ENCODE results near the gene SMURF1. TPM values are rescaled to one million over a fixed set of nuclear protein-coding genes. Genes with fewer than 3 reads are reported as not detected.
"Not testable (repeated sequence)": the region's sequence is repeated elsewhere in the genome, so short reads cannot be mapped to it uniquely, and the experiment has no call there.

SMURF1 gene
- total RNA-seq, 1 experiment from 2014 or later, result 30.2 TPM

GRCh38 chr7:99044858-99045257 lies 99.0 kb downstream of the SMURF1 start:
- H3K9me3 ChIP-seq (ENCODE audit: low read length); H4K20me1 ChIP-seq (ENCODE audit: low read length); H2AFZ ChIP-seq (ENCODE audit: low read length); H3K27me3 ChIP-seq (ENCODE audit: low read length); H3K4me3 ChIP-seq (ENCODE audit: low read length); H3K9me2 ChIP-seq (replicated peaks; ENCODE audit: low read length); BruUV-seq (replicated peaks); H3F3A ChIP-seq (ENCODE audit: low read length, unreplicated experiment); CTCF ChIA-PET; DNase-seq; H3K4me2 ChIP-seq (ENCODE audit: low read length); ATAC-seq; H3K27ac ChIP-seq (ENCODE audit: low read length); H3K9ac ChIP-seq (ENCODE audit: low read length): not testable (repeated sequence)
- intact Hi-C loops (cut with micrococcal nuclease), result loop anchor here (5.0 kb wide), 5 partner anchors 57 to 282 kb away; partner anchors contain the start of genes ARPC1A and SMURF1
- Histone ChIP-seq H3K4me1 (ENCODE audit: insufficient read depth, low read length) (peaks cover 30% of the 10 kb centered on the region), H3K79me2 (ENCODE audit: low read length) (peaks cover 26% of the 10 kb centered on the region), H3K36me3 (ENCODE audit: low read depth, low read length) (peaks cover 67% of the 10 kb centered on the region)
- POLR2A ChIA-PET (ENCODE audit: unreplicated experiment), result interaction anchor here (0.7 kb wide), 1 partner anchor 98 kb away, joined by 3 read pairs; no protein-coding TSS in a partner anchor

GRCh38 chr7:99042957-99043356 lies 101.0 kb downstream of the SMURF1 start:
- Histone ChIP-seq H3K9ac (ENCODE audit: low read length) (no peak overlapping the region), H3K9me2 (replicated peaks; ENCODE audit: low read length) (no peaks in the 10 kb centered on the region), H3F3A (ENCODE audit: low read length, unreplicated experiment) (no peaks in the 10 kb centered on the region), H3K36me3 (ENCODE audit: low read depth, low read length) (peaks cover 66% of the 10 kb centered on the region), H3K4me3 (ENCODE audit: low read length) (no peak overlapping the region), H3K27me3 (ENCODE audit: low read length) (no peaks in the 10 kb centered on the region), H3K27ac (ENCODE audit: low read length) (0 out of 2 replicates have a peak overlapping the region, but pooled peaks have one; percentile 1), H3K9me3 (ENCODE audit: low read length) (no peaks in the 10 kb centered on the region), H3K79me2 (ENCODE audit: low read length) (peaks cover 17% of the 10 kb centered on the region; the same call in 1 of the 2 replicates), H2AFZ (ENCODE audit: low read length) (no peak overlapping the region), H4K20me1 (ENCODE audit: low read length) (no peaks in the 10 kb centered on the region), H3K4me2 (ENCODE audit: low read length) (peak overlapping the region; percentile 42), H3K4me1 (ENCODE audit: insufficient read depth, low read length) (peaks cover 26% of the 10 kb centered on the region)
- DNase-seq (peak; percentile 58), ATAC-seq (peak; percentile 61)
- POLR2A ChIA-PET (ENCODE audit: unreplicated experiment), result no interaction called here
- no TSS peak for BruUV-seq (replicated peaks)
- CTCF ChIA-PET, result no interaction called here
- TF ChIP-seq EZH2phosphoT487 (IDR thresholded peaks at IDR 0.05; ENCODE audit: borderline replicate concordance, low read length) (no peak), EZH2 (IDR thresholded peaks at IDR 0.05; ENCODE audit: low read length, unreplicated experiment) (no peak), CTCF (conservative IDR thresholded peaks at IDR 0.05; ENCODE audit: low read depth, low read length) (no peak)
- intact Hi-C loops (cut with micrococcal nuclease), result loop anchor here (5.0 kb wide), 5 partner anchors 59 to 284 kb away; partner anchors contain the start of genes ARPC1A and SMURF1

- H3K4me1 ChIP-seq (ENCODE audit: insufficient read depth, low read length), result peaks cover 26% of the 10 kb centered on the region
- H4K20me1 ChIP-seq (ENCODE audit: low read length), result no peaks in the 10 kb centered on the region
- H3K36me3 ChIP-seq (ENCODE audit: low read depth, low read length), result peaks cover 69% of the 10 kb centered on the region
- intact Hi-C loops (cut with micrococcal nuclease), result loop anchor here (5.0 kb wide), 5 partner anchors 61 to 286 kb away; partner anchors contain the start of genes ARPC1A and SMURF1
- H3K4me3 ChIP-seq (ENCODE audit: low read length), result no peak overlapping the region
- H2AFZ ChIP-seq (ENCODE audit: low read length), result no peak overlapping the region
- ChIA-PET POLR2A (ENCODE audit: unreplicated experiment) (no interaction called here), CTCF (no interaction called here)
- no peak overlapping the region for H3K4me2 ChIP-seq (ENCODE audit: low read length)
- DNase-seq, result no peak
- H3K27ac ChIP-seq (ENCODE audit: low read length), result no peak overlapping the region
- no TSS peak for BruUV-seq (replicated peaks)
- no peak for ATAC-seq
- H3K9me2 ChIP-seq (replicated peaks; ENCODE audit: low read length), result no peaks in the 10 kb centered on the region
- no peaks in the 10 kb centered on the region for H3F3A ChIP-seq (ENCODE audit: low read length, unreplicated experiment)
- H3K79me2 ChIP-seq (ENCODE audit: low read length), result peaks cover 17% of the 10 kb centered on the region; the same call in 1 of the 2 replicates
- no peak overlapping the region for H3K9ac ChIP-seq (ENCODE audit: low read length)
- no peaks in the 10 kb centered on the region for H3K9me3 ChIP-seq (ENCODE audit: low read length)
- no peaks in the 10 kb centered on the region for H3K27me3 ChIP-seq (ENCODE audit: low read length)
- no peak for TF ChIP-seq EZH2 (IDR thresholded peaks at IDR 0.05; ENCODE audit: low read length, unreplicated experiment)
- no peak for TF ChIP-seq CTCF (conservative IDR thresholded peaks at IDR 0.05; ENCODE audit: low read depth, low read length)
- TF ChIP-seq EZH2phosphoT487 (IDR thresholded peaks at IDR 0.05; ENCODE audit: borderline replicate concordance, low read length), result no peak
Observed at GRCh38 chr7:99041526-99041925, 102.4 kb downstream of the SMURF1 start.

Data from PC-3 (cell line).